ENCODE results near the gene HCFC1. TPM values are rescaled to one million over a fixed set of nuclear protein-coding genes. Genes with fewer than 3 reads are reported as not detected.
A peak's percentile ranks its signal among the peaks of the same experiment; 100 is the strongest.

The HCFC1 gene
- total RNA-seq, 6 experiments from 2014 or later, result 15.2 to 32.5 (median 19.7) TPM

DNA sequence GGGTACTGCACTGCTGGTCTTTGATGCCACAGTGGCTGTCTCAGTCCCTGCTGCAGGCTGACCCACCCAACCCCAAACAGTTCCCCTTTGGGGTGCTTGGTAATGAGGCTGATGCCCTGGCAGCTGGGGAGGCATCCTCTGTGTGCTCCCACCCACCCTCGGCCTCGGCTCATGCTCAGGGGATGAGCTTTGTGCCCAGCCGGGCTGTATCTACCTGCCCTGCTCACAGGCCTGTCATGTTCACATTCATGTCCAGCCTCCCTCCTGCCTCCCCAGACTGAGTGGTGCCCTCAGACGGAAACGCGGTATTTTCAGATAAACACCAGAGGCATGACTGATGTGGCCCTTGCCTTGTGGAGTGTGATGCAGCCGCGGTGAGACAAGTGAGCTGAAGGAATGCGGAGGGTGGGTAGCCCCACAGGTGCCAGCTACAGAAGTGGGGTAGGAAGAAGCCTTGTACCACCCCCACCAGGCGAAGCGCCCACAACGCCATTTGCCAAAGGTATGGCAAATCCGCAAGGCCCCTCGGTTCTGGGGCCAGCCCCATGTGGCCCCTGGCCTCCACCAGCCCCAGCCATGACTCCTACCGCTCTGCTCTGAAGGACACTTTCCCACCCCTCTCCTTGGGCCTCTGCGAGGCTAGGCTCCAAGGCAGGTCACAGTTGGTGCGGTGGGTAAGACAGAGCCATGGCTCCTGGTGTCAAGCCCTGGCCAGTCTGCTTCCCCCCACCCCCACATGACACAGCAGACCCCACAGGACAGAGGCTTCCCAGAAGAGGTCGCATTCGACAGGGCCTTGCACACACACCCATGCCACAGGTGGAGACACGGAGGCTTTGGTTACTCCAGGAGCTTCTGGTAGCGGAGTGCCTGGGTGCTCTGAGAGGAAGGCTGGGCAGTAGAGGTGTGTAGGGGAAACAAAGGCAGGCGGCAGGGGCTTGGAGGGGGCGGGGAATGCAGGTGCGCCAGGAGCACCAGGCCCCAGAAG, 25.4 kb downstream of the HCFC1 start:
- 83% methylated on average over 13 of the region's 24 CpGs for WGBS (ENCODE audit: insufficient coverage, low coverage, low lambda C conversion rate, missing lambda C conversion rate)
- Histone ChIP-seq H3K4me1 (no peaks in the 10 kb centered on the region), H3K27me3 (no peaks in the 10 kb centered on the region), H3K36me3 (peaks cover 0 to 20% (median 10%) of the 10 kb centered on the region in 4 donors), H3K27ac (no peak overlapping the region), H3K9me3 (no peaks in the 10 kb centered on the region), H3K4me3 (no peak overlapping the region)
- DNase-seq, result peak in 1 of 3 donors; percentile 21
- ATAC-seq, result no peak
- TF ChIP-seq POLR2A (IDR thresholded peaks at IDR 0.05), result no peak
- TF ChIP-seq, protein P1, sequence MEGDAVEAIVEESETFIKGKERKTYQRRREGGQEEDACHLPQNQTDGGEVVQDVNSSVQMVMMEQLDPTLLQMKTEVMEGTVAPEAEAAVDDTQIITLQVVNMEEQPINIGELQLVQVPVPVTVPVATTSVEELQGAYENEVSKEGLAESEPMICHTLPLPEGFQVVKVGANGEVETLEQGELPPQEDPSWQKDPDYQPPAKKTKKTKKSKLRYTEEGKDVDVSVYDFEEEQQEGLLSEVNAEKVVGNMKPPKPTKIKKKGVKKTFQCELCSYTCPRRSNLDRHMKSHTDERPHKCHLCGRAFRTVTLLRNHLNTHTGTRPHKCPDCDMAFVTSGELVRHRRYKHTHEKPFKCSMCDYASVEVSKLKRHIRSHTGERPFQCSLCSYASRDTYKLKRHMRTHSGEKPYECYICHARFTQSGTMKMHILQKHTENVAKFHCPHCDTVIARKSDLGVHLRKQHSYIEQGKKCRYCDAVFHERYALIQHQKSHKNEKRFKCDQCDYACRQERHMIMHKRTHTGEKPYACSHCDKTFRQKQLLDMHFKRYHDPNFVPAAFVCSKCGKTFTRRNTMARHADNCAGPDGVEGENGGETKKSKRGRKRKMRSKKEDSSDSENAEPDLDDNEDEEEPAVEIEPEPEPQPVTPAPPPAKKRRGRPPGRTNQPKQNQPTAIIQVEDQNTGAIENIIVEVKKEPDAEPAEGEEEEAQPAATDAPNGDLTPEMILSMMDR (IDR thresholded peaks at IDR 0.05), result no peak
- intact Hi-C loops (cut with DNase I), result loop anchor here in 1 of 2 donors (5.0 kb wide), 1 partner anchor 179 kb away; no protein-coding TSS in a partner anchor

DNA sequence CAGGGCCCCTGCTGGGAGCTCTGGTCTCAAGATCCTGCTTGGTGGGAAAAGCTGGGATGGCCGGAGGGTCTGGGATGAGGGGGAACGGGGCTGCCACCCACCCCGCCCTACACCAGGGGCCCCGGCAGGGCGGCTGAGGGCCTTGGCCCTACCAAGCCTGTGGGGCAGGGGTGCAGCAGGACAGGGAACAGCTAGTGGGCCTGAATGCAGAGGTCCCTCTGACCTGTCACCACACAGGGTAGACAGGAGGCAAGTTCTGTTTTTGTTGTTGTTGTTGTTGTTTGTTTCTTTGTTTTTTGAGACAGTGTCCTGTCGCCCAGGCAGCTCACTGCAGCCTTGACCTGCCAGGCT, 26.8 kb downstream of the HCFC1 start:
- no peak for ATAC-seq
- no peak for DNase-seq
- intact Hi-C loops (cut with DNase I), result loop anchor here in 1 of 2 donors (5.0 kb wide), 1 partner anchor 177 kb away; no protein-coding TSS in a partner anchor
- no peaks in the 10 kb centered on the region for H3K27me3 ChIP-seq
- whole genome bisulfite sequencing (ENCODE audit: insufficient coverage, low coverage, low lambda C conversion rate, missing lambda C conversion rate), result no CpG with 5 or more reads among the region's 6 CpGs
- peaks cover 0 to 6% (median 3%) of the 10 kb centered on the region in 4 donors for H3K36me3 ChIP-seq
- TF ChIP-seq POLR2A (IDR thresholded peaks at IDR 0.05), result no peak
- TF ChIP-seq, protein P1 (IDR thresholded peaks at IDR 0.05), result no peak
- no peak overlapping the region for H3K4me3 ChIP-seq
- H3K27ac ChIP-seq, result no peak overlapping the region
- H3K9me3 ChIP-seq, result no peaks in the 10 kb centered on the region
- no peaks in the 10 kb centered on the region for H3K4me1 ChIP-seq

DNA sequence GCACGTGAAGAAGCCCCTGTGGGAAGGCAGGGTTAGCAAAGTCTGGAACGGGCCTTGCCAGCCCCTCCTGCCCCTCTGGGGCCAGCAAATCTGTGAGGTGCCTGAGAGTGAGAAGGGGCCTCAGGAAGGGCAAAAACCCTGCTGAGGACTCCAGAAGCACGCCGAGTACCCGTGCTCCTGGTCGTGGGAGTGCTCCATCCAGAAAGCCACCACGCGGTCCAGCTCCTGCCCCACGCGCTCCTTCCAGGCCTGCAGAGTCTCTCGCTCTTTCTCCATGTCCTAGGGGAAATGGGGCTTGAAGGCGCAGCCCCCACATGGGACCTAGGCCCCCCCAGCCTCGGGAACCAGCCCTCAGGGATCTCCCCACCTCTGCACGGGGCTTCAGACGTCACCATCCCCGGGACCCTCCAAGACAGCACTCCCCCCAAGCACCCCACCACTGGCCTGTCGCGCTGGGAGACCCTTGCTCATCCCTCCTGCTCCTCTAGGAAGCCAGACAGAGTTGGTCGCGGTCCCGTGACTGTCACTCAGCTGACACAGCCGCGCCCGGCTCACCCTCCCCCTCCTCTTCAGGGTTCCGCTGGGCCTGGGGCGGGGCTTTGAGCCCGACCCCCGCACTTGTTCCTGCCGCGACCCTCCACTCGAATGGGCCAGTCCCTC, 27.3 kb downstream of the HCFC1 start, which contains the start of gene RENBP:
TSS of gene RENBP (minus strand) at position 504 of the 660 bp plus-strand sequence. CDS start at position 471, 33 bp downstream.
- TF ChIP-seq, protein P1 (IDR thresholded peaks at IDR 0.05), result no peak
- no peak for TF ChIP-seq POLR2A (IDR thresholded peaks at IDR 0.05)
- Histone ChIP-seq H3K36me3 (peaks cover 0 to 6% (median under 1%) of the 10 kb centered on the region in 4 donors), H3K9me3 (no peaks in the 10 kb centered on the region), H3K4me3 (peak within 1 kb of the TSS in 2 of 3 donors; percentile 16 to 32), H3K27me3 (no peaks in the 10 kb centered on the region), H3K4me1 (no peaks in the 10 kb centered on the region), H3K27ac (peak within 1 kb of the TSS; percentile 26 to 29 (median 28))
- ATAC-seq, result peak; percentile 31 to 50 (median 36)
- DNase-seq, result peak in 2 of 3 donors; percentile 54 to 67
- WGBS (ENCODE audit: insufficient coverage, low coverage, low lambda C conversion rate, missing lambda C conversion rate), result no CpG with 5 or more reads among the region's 31 CpGs
- intact Hi-C loops (cut with DNase I), result no loop called here

DNA sequence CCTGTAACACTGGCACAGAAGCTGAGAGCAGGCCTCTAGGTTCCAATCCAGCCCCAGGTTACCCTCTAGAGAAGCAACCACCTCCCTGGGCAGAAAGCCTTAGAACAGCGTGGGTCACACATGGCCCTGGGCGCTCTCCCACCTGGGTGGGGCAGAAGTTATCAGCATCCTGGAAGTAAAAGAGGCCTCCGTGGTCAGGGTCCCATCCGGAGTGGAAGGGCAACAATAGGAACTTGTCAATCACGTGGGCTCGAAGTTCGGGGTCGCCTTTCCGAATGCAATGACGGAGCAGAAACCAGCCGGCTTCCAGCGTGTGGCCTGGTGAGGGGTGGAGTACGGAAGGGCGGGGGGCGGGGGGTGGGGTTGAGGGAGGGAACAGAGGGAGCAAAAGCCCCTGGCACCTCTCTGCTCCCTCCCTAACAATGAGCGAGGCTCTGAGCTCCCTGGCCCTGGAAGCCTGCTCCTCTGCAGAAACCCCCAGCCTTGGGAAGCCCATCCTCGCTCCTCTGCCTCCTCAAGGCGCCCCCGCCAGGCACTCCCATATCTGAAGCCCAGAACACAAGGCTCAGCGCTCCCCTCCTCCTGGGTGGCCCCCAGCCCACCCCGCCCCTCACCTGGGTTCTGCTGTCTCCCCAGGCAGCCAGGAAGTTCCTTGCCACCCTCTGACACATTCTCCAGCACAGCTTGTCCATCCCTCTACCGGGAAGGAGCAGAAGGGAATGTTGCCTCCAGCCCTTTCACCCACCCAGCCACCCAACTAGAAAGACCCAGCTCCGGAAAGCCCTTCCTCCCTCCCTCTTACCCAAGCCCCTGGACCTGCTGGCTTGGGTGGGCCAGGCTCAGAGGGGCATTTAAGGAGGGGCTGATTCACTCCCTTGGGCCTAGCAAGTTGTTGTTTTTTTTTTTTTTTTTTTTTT, 30.0 kb downstream of the HCFC1 start:
- TF ChIP-seq POLR2A (IDR thresholded peaks at IDR 0.05), result no peak
- DNase-seq, result no peak
- no peak for ATAC-seq
- Histone ChIP-seq H3K4me1 (no peaks in the 10 kb centered on the region), H3K9me3 (no peaks in the 10 kb centered on the region), H3K27ac (no peak overlapping the region), H3K27me3 (no peaks in the 10 kb centered on the region), H3K4me3 (no peak overlapping the region), H3K36me3 (no peaks in the 10 kb centered on the region)
- WGBS (ENCODE audit: insufficient coverage, low coverage, low lambda C conversion rate, missing lambda C conversion rate), result 40% methylated on average over 18 of the region's 23 CpGs
- intact Hi-C loops (cut with DNase I), result no loop called here

All from right lobe of liver (tissue), 6 donors.